GM21423 (cell line): Measurements from ENCODE around the gene DNAJC30.

Source experiments
- ATAC-seq: cut with Tn5 transposase; IDR thresholded peaks from one replicate; pipeline ENCODE4 v1.9.1; 2021; ENCODE audit warnings: mild to moderate bottlenecking, moderate library complexity; ENCODE audit not compliant: unreplicated experiment

The DNAJC30 gene

DNA sequence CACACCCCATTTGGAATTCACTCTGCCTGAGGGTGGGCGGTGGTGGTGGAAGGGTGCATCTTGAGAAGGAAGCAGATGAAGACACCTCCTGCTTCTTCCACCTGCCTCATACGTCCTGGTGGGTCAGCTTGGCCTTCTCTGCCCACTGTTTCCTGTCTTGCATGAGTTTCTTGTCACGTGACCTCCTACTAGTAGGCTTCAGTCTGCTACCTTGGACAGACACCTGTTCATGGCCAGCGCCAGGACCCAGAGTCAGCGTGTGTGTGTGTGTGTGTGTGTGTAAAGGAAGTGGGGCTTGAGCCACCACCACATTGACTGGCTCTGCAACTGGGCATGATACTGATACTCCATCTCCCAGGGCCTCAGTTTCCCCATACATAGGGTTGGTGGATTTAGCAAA, 32.7 kb downstream of the DNAJC30 start:
- no peak for ATAC-seq

DNA sequence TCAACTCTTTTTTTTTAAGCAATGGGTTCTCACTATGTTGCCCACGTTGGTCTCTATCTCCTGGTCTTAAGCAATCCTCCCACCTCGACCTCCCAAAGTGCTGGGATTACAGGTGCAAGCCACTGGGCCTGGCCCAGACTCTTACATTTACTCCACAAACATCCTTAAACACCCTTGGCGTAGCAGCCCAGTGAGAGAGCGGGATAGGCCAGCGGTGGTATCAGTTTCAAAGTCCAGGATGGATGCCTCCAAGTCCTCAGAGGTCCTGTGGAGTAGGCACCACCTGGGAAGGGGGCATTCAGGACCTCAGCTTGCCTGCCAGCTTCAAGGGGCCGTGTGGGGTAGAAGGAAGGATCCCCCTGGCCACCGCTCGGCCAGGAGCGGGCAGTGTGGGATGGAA, 33.7 kb downstream of the DNAJC30 start:
- ATAC-seq, result no peak

DNA sequence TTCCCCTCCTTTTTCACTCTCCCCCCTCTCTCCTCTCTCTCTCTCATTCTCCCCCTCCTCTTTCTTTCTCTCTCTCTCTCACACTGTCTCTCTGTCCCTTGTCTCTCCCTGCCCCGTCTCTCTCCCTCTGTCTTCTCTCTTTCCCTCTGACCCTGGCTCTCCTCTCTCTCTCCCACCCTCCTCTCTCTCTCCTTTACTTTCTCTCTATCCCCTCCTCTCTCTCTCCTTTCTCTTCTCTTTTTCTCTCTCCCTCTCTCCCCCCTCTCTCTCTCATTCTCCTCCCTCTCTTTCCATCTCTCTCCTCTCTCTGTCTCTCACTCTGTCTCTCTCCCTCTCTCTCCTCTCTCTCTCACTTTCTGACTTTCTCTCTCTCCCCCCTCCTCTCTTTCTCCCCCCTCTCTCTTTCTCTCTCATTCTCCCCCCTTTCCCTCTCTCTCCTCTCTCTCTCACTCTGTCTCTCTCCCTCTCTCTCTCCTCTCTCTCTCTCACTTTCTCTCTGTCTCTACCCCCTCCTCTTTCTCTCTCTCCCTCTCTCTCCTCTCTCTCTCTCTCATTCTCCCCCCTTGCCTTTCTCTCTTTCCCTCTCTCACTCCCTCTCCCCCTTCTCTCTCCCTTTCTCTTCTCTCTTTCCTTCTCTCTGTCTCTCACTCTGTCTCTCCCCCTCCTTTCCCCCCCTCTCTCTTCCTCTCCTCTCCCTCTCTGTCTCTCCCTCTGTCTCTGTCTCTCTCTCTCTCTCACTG, 34.5 kb downstream of the DNAJC30 start:
- no peak for ATAC-seq

DNA sequence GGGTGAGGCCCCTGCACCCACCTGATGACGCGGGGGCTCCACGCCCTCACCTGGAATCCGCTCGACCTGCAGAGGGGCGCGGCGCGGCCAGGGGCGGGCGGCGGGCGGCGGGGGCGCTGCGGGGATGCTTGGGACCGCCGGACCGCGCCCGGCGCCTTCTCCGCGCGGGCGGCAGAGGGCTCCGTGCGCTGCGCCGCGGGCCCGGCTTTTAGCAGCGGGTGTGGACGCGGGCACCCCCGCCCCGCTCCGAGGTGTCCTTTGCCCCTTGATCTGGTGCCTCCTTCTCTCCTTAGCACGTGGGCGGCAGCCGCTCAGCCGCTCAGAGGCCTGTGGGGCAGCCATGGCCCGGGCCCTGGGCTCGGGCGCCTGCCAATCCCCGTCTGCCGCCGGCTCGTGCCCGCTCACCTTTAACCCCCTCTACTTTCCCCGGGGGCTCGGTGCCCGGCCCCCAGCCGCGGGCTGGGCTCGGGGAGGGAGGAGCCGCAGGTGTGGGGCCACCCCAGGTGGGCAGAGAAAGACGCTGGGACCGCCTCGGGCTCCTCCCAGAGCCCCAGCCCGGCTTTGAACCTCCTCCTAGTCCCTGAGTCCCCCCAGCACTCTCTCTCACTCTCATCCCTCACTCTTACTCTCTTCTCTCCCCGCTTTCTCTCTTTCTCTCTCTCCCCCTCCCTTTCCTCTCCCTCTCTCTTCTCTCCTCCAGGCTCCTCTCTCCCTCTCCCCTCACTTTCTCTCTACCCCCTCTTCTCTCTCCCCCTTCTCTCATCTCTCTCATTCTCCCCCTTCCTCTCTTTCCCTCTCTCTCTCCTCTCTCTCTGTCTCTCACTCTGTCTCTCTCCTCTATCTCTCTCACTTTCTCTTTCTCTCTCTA, 35.3 kb downstream of the DNAJC30 start:
- ATAC-seq, result no peak

DNA sequence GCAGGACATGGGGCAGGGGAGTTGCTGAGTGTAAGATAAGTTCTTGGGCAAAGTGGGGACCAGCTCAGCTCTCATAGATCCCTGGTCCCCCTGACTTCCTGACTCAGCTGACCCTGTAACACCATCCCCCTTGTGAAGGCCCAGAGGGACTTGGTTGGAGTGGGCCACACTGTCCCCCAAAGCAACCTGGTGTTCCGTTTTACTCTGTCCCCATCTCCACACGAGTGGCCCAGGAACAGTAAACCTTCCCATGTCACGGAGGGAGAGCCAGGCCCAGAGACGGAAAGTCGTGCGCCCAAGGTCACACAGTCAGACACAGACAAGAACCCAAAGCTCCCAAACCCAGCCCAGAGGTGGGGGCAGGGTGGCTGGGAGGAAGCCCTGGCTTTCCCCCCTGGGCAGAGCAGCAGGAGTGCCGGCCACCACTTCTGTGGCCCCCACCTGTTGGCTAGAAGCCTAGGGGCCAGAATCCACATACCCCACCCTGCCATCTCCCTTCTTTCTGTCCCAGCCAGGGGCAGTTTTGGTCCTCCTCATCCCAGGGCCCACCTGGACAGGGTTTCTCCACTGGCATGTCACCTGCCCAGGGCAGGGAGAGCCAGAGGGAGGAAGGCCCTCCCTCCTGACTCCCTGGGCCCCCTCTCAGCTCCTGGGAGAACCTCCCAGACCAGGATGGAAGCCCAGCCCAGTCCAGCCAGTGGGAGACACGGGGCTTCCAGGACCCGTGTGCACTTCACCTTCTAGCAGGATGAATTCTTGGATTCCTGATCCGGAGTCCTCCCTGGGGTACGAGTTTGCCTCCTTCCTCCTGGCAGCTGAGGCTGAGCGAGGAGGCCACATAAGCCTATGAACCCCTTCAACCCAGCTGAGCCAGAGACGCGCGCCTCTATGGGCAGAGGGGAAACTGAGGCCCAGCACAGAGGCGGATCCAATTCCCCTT, 36.2 kb downstream of the DNAJC30 start:
- no peak for ATAC-seq

DNA sequence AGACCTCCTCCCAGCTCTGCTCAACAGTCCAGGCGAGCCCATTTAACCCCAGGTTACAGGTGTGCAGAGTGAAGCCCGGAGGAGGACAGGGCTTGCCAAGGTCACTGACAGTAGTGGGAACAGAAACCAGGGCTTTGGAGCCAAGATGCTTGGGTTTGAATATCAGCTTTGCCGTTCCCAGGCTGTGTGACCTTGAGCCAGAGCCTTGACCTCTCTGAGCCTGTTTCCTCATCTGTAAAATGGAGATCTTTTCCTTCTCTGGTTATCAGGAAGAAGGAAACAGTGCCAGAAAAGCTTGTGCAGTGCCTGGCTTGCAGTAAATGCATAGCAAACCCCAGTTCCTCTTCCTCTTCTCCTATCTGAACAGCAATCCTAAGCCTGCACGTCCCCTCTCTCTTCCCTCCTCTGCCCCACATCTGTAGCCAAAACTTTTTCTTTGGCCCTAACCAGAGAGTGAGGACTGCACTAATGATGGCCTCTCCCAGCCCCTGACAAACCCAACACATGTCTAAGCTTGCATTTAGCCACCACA, 37.5 kb downstream of the DNAJC30 start:
- ATAC-seq, result no peak

DNA sequence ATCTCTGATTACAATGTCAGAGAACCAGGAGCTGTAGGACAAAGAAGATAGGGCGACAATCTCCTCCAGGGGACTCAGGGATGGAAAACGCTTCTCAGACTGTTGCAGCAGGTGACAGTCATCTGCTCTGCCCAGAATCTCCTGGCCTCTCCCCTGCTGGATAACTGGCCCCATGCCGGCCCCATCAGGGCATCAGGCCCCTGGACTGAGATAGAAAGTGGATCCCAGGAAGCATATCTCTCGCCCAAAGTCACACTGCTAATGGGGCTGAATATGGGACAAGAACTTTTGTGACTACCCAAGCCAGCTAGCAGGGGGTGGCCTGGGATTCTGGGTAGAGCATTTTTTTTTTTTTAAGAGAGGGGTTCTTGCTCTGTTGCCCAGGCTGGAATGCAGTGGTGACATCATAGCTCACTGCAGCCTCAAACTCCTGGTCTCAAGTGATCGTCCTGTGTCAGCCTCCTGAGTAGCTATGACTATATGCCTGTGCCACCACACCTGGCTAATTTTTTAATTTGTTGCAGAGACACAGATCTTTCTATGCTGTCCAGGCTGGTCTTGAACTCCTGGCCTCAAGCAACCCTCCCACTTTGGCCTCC, 38.5 kb downstream of the DNAJC30 start:
- ATAC-seq, result no peak

DNA sequence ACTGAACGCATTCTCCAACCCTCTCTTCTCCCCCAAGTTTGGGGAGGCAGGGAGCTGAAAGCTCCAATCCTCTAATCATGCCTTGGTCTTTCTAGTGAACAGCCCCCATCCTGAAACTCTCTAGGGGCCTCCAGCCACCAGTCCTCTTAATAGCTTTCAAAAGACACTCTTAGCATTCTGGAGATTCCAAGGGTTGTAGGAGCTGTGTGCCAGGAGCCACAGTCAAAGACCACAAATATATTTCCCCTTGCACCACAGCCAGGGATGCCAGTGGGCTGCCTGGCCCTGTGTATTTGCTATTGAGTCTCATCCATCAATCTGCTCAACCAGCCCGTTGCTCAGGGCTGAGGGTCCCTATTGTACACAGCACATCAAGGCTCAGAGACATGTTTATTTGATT, 40.4 kb downstream of the DNAJC30 start:
- ATAC-seq, result no peak

DNA sequence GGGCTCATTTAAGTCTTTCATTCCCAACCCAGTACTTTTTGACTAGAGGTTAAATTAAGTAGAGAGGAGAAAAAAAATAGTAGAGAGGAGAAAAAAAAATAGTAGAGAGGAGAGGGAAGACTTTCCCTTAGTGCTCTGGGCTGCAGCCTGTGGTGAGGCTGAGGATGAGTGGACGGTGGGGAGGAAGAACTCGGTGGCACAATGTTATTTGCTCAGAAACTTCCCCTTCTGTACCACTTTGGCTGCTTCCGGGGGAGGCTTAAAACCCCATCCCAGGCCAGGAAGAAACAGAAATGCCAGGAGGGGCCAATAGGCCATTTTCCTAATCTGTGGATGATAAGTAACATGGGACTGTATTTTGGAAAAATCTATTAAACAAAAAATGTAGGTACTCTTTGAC, 44.3 kb downstream of the DNAJC30 start:
- no peak for ATAC-seq

DNA sequence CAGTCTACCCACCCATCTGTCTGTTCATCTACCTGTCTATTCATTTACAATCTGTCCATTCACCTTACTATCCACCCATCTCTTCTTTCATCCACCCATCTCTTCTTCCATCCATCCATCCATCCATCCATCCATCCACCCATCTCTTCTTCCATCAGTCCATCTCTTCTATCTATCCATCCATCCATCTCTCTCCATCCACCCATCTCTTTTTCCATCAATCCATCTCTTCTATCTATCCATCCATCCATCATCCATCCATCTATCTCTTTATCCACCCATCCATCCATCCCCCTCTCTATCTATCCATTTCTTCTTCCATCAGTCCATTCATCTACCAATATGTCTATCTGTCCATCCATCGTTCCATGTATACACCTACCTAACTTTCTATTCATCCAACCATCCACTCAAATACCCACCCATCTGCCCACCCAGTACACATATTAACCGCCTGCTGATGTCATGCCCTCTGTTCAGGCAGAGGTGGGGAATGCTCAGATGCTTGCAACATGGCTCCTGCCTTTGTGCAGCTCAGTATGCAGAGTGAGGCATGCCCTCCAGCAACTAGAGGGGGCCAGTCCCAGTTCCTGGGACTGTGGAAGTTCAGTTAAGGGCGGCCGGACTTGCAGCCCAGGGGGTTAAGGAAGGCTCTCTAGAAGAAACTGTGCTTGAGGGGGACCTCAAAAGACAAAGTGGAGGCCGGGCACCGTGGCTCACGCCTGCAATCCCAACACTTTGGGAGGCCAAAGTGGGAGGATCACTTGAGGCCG, 47.6 kb downstream of the DNAJC30 start:
- ATAC-seq, result no peak

DNA sequence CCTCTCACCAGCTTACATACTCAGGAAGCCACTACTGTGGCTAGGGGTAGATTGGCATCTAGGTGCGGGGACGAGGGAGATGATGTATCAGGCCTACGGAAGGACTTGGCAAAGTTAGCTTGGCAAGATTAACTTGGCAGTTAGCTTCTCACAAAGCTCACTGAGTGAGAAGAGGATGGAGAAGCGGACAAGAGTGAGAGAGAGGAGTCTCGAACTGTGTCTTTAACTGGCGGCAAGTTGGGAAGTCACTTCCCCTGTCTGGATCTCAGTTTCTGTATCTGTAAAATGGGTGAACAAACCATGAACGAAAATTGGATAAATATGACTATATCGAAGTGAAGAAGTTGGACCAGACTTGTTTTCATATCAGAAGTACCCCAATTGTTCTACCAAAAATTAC, 49.4 kb downstream of the DNAJC30 start:
- no peak for ATAC-seq

DNA sequence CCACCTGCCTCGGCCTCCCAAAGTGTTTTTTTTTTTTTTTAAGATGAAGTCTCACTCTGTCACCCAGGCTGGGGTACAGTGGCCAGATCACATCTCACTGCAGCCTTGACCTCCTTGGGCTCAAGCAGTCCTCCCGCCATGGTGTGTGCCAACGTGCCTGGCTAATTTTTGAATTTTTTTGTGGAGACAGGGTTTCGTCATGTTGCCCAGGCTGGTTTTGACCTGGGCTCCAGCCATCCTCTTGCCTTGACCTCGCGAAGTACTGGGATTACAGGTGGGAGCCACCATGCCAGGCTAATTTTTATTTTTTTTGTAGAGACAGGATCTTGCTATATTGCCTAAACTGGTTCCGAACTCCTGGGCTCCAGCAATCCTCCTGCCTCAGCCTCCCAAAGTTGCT, 49.9 kb downstream of the DNAJC30 start:
- ATAC-seq, result no peak

DNA sequence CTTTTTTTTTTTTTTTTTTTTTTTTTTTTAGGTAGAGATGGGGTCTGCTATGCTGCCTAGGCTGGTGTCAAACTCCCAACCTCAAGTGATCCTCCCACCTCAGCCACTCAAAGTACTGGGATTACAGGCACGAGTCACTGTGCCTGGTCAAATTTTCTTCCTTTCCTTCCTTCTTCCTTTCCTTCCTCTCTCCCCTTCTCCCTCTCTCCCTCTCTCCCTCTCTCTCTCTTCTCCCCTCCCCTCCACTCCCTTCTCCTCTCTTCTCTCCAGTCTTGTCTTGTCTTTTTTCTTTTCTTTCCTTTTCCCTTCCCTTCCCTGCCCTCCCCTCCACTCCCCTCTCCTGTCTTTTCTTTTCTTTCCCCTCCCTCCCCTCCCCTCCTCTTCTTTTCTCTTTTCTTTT, 51.7 kb downstream of the DNAJC30 start:
- no peak for ATAC-seq
